SH-SY5Y (cell line): Measurements from ENCODE around the gene PPP1R16B.

ENCODE experiments used
- GATA2 ChIP-seq: IDR thresholded peaks from 2 replicates; pipeline ENCODE4 v1.6.1; 2011; ENCODE audit warnings: mild to moderate bottlenecking, low read depth, low read length
- GATA3 ChIP-seq: IDR thresholded peaks from 2 replicates; pipeline ENCODE4 v1.6.1; 2011; ENCODE audit warnings: low read depth, mild to moderate bottlenecking, low read length, moderate library complexity

GRCh38 chr20:38861071-38861401 lies 55.5 kb downstream of the PPP1R16B start:
- TF ChIP-seq GATA2, result no peak
- TF ChIP-seq GATA3, result no peak
